Superior temporal gyrus (tissue), 1 donor: ENCODE measurements around the gene CASP6.
"Not testable (repeated sequence)": the region's sequence is repeated elsewhere in the genome, so short reads cannot be mapped to it uniquely, and the experiment has no call there.

Experiments
- DNase-seq: peaks from one replicate; pipeline ENCODE4 v3.0.0-alpha.2; 2016; ENCODE audit errors: extremely low spot score

The CASP6 gene

DNA sequence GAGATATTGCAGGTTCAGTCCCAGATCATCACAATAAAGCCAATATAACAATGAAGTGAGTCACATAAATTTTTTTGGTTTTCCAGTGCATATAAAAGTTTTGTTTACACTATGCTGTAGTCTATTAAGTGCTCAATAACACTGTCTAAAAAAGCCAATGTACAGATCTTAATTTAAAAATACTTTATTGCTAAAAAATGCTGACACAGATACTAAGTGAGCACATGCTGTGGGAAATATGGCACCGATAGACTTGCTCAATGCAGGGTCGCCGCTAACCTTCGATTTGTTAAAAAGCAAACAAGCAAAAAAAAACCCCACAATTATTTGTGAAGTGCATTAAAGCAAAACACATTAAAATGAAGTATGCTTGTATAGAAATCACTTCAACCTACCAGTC lies 16.4 kb upstream of the CASP6 start:
- no peak for DNase-seq

DNA sequence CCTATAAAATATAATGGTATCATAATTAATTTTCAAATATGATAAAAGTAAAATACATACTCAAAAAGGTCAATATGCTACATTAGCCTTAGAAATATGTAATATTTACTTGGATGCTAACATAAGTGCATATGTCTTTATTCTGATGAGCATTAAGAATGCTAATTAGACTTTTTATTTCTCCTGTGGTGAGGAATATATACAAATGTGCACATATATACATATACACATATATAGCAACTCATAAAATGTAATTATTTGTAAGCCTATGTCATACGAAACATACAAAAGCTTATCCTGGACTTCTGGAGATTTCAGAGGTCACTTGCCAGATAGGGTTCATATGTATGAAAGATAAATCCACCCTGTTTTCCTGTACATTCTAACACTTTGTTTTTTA lies 15.5 kb upstream of the CASP6 start:
- DNase-seq, result no peak

DNA sequence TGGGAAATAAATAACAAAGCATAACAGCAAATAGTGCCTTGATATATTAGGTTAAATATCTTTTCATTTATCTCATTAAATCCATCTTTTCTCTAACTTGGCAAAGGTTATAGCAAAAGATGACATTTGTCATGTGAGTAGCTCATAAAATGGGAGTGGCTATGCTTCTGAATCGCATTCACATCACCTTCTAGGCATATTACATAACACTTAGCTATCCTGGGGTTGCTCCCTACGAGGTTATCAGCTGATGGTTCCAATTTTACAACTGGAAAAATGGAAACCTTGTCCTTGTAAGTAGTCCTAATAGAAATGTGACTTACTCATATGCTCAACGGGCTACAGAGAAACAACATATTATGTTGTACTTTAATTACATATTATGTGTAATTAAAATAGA lies 10.3 kb upstream of the CASP6 start:
- DNase-seq, result no peak

DNA sequence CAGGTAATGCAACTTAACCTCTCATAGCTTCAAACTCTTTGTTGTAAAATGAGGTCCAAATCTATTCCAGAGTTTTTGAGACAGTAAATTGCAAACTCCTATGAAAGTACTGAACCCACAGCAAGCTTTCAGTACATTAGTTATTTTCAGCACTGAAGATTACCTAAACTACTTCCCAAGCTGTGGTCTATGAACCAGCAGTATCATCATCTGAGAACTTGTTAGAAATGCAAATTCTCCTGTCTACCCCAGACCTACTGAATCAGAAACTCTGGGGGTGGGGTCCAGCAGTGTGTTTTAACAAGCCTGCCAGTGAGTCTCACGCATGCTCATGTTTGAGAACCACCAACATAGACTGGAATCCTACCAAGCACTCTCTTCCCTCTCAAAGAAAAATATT lies 5.7 kb upstream of the CASP6 start:
- no peak for DNase-seq

DNA sequence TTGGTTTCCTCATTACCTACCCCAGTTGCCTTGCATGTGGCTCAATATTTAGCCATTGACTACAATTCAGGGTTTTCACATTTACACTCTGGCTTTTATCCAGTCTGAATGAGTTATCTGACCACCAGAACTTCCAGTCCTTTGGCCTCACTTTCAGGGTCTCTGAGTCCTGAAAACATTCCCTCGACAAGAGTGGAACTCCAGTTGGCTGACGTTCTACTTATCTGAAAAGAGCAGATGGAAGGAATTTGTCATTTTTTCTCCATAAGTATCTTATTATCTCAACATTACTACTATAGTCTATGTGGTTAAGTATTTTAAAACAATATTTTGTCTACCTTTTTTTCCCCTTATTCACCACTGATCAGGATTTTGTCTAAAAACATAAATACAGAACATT lies 5.2 kb upstream of the CASP6 start:
- DNase-seq, result no peak

DNA sequence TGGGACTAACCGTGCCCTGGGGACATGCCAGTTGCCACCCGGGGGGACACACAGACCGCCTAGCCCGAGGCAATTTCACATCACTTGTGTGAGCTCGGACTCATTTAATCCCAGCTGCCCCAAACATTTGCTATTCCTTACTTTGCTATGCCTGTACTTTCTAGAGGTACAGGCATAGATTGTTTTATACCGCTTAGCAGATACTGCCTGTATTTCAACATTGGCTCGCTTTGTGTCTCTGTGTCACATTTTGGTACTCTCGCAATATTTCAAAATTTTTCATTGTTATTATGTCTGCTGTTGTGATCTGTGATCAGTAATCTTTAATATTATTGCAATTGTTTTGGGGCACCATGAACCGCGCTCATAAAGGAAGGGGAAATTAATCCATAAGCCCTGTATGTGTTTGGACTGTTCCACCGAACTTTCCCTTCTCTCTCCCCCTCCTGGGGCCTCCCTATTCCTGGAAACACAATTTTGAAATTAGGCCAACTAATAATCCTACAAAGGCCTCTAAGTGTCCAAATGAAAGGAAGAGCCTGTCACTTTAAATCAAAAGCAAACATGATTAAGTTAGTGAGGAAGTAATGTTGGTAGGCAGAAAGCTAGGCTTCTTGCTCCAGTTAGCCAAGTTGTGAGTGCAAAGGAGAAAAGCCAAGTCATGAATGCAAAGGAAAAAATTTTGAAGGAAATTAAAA lies 568 bp upstream of the CASP6 start:
- no peak for DNase-seq

DNA sequence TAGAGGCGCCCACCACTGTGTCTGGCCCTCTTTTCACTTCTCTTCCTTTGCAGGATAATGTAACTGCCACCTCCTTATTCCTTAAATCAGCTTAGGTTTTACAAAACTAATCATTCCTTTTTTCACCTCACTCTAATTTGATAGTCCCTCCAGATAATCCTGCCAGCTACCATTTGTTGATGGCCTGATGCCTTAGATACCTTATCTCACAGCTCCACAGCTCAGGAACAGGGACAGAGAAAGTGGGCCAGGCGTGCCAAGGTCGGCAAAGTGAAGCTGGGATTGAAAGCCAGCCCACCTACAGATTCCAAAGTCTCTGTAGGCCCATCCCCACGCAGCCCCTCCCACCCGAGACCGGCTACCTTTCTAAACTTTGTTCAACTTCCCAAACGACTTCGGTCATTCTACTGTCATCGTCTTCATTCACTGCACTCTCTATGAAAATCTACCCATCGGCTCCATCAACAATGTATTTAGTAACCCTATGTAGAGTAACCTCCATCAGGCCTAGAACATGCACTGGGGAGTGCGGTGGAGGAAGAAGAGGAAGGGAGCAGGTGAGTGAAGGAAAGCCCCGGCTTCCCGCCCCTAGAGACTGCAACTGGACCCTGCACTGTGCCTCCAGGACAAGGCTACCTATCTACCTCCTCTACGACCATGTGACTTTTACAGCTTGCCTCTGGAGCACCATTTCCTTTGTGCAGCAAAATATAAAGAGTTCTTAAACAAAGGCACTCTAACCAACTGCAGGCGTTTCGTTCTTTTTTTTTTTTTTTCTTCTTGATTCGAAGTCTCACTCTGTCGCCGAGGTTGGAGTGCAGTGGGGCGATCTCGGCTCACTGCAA lies 1.5 kb downstream of the CASP6 start:
- DNase-seq, result no peak

DNA sequence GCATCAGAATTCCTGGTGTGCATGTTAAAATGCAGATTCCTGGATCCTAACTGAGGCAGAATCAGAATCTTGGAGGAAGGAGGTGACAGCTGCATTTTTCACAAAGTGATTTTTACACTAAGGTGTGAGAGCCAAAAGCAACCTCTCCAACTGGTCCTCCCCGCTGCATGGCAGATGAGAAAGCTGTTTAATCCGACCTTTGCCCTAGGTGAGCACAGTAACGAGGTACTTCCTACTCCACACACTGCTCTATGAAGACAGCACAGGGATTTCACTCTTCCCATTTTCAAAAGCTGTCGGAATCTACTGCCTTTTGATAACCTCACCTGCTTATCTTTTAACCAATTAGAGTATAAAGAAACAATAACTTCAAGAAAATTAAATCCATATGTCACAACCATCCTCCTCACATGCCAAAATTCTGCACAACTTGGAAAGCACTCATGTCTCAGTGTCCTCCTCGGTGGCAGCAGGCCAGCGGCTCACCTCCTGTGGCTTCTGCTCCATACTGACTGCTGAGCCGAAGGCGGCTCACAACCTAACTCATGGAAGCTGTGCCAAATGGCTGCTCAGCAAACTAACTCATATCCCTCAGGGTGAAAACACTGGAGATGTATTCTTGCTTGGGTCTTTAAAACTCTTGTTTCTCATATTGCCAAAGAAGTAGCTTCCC lies 3.6 kb downstream of the CASP6 start:
- DNase-seq, result no peak

DNA sequence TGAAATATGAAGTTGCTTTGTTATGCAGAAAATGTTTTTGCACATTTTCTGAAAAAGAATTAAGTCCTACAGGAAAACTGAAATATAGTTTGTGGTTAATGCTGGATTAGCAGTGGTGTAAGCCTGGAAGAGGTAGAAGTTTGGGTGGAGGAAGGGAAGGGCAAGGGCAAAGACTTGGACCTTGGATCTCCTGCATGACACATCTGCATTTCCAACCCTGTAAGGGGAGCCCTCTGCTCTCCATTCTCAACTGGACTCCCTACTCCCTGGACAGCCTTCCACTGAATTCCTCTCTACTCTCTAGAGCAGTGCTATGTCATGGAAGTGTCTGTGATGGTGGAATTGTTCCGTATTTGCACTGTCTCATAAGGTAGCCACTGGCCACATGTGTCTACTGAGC lies 4.6 kb downstream of the CASP6 start:
- no peak for DNase-seq

DNA sequence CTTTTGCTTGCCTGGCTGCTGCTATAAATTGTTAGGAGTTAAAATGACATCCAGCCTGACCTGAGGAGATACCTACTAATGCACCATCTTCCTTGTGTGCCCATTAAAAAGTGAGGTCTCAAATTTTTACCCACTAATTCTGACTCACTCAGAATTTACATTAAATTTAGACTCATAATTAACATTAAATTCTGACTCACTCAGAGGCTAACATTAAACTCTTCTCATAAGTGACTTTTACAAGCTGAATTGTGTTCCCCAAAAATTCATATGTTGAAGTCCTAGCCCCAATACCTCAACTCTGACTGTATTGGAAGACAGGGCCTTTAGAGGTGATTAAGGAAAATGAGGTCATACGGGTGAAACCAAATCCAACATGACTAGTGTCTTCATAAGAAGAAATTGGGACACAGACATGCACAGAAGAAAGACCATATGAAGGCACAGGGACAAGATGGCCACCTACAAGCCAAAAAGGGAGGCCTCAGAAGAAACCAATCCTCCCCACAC lies 11.8 kb downstream of the CASP6 start:
- DNase-seq, result no peak

DNA sequence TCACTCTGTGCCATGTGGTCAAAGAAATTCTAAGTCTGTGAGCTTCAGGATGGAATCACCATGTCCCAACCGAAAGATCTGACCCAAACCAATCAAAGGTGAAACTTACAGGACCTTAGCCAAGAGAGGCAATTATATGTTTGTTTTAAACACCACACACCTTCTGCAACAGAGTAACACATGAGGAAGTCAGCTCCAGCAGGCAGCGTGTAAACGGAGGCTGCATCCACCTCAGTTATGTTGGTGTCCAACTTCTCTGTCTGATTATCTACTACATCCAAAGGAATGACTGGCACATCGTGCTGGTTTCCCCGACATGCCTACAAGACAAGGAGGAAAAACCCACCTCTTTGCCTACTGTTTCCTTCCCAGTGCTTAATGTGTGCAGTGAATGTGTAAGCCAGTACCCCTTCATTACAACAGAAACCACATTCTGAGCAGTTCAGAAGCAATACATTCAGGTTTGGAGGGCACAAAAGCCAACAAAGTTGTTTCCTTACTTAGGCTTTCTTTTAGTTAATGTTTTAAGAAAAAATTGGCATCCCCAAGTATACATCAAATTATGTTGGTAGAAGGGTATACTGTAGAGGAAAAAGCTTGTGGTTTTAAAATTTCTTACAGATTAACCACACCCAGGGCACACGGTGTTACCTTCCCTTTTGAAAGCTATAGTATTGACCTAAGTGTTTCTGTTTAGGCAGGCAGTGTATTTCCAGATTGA lies 12.4 kb downstream of the CASP6 start:
- no peak for DNase-seq

DNA sequence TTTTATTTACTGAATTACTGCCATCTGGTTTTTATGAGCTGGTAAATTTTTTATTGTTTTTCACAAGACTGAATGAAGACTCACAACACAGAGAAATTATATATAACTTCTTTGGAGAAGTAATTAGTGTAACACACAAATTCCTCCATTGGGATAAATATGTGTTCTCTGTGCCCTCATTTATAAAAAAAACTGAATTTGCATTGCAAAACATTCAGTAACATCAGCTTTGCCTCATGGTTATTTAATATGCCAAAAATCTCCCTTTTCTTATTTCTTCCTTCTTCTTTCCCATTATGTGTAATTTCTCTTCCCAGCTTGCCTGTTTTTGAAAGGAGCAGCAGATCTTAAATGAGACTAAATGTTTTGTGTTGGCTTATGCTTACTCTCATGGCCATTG lies 18.5 kb downstream of the CASP6 start:
- no peak for DNase-seq

DNA sequence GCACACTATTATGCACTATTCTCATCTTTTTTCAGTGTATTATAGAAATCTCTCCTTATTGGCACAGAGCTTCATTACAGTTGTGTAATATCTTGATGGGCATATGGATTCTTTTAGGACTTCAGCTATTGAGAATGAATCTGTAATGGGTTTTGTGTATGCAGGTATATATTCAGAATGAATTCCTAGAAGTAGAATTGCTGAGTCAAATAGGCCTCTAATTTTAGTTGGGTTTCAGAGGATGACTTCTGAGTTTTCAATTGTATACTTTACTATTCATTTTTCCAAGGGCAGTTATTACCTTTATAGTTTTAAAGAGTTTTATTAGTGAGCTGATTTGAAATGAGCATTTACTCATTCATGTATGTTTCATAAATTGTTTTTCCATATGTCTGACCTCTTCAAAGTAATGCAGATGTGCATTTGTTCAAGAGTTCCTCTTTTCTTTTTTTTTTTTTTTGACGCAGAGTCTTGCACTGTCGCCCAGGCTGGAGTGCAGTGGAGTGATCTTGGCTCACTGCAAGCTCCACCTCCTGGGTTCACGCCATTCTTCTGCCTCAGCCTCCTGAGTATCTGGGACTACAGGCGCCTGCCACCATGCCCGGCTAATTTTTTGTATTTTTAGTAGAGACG lies 19.5 kb downstream of the CASP6 start:
- DNase-seq, result no peak

DNA sequence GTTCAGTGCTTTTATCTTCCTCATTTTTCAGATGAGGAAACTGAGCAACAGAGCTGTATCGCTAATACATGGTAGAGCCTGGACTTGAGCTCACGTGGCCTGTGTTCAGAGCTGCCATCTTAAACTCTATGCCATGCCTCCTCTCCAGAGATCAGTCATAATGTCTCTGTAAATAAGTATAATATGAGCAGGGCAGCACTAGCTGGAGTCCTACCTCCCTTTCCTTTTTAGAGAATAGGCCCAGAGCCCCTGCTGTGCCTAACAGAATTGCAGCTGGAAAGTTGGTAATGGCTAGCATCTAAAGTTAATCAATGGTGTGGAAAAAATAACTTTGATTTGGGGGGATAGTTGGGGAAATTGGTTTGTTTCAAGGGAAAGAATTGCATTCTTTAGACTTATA lies 20.4 kb downstream of the CASP6 start:
- DNase-seq, result no peak

DNA sequence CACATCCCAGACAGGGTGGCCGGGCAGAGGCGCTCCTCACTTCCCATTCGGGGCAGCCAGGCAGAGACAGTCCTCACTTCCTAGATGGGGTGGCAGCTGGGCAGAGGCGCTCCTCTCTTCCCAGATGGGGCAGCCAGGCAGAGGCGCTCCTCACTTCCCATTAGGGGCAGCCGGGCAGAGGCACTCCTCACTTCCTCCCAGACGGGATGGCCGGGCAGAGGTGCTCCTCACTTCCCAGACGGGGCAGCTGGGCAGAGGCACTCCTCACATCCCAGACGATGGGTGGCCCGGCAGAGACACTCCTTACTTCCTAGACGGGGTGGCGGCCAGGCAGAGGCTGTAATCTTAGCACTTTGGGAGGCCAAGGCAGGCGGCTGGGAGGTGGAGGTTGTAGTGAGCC lies 24.3 kb downstream of the CASP6 start:
- DNase-seq, result not testable (repeated sequence)

DNA sequence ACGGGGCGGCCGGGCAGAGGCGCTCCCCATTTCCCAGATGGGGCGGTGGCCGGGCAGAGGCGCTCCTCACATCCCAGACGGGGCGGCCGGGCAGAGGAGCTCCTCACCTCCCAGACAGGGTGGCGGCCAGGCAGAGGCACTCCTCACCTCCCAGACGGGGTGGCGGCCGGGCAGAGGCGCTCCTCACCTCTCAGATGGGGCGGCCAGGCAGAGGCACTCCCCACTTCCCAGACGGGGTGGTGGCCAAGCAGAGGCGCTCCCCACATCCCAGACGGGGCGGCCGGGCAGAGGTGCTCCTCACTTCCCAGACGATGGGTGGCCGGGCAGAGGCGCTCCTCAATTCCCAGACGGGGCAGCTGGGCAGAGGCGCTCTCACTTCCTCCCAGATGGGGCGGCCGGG lies 24.8 kb downstream of the CASP6 start:
- not testable (repeated sequence) for DNase-seq

DNA sequence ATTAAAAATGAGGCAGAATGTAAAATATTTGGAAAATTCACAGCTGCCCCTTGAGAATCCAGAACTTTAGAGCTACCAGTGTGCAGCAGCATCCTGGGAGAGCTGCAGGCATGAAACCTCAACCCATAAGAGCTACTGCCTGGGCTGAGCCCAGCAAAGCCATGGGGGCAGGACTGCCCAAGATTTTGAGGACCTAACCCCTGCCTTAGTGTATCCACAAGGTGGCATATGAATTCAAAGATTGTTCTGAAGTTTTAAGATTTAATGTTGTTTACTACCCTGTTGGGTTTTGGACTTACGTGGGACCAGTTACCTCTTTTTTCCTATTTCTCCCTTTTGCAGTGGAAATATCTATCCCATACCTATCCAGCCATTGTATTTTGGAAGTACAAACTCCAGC lies 26.4 kb downstream of the CASP6 start:
- no peak for DNase-seq

DNA sequence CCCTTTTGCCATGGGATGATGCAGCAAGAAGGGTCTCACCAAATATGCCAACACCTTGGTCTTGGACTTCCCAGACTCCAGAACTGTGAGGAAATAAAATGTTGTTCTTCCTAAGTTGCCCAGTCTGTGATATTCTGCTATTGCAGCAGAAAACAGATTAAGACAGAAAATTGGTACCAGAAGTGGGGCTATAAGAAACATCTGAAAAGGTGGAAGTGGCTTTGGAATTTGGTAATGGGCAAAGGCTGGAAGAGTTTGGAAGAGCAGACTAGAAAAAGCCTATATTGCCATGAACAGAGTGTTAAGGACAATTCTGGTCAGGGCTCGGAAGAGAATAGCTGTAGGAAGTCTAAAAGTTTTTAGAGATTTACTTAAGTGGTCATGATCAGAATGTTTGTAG lies 27.4 kb downstream of the CASP6 start:
- DNase-seq, result no peak

DNA sequence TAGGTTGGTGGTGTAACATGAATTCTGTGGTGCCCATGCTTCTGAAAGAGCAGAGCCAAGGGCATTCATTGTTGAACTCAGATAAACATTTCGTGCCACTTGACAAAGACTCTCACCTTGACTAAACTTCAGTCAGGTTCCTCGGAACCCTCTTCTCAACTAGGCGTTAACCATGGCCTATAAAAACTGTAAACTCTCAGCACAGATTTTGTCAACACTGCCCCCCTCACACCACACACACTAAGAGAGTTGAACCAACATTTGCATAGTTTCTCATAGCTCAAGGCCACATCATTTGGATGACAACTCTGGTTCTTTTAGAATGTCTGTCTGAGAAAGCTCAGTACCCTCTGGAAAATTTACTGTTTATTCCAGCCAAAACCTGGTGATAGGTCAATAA lies 28.1 kb downstream of the CASP6 start:
- DNase-seq, result no peak

DNA sequence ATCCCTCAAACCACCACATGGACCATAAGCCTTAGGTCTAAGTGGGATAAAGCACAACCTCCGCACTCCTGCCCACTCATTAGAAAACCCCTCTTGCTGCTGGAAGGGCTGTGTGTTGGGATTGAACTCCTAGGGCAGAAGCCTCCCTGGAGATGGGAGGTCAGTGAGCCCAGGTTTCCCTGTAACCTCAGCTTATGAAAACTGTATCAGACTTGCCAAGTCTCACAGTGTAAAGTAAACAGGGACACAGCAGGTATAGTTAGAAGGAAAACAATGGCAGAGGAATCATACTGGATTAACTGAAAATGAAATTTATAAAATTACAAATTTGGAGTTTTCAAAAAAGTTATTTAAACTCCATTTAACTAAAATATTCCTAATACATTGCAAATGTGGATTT lies 29.9 kb downstream of the CASP6 start:
- no peak for DNase-seq

DNA sequence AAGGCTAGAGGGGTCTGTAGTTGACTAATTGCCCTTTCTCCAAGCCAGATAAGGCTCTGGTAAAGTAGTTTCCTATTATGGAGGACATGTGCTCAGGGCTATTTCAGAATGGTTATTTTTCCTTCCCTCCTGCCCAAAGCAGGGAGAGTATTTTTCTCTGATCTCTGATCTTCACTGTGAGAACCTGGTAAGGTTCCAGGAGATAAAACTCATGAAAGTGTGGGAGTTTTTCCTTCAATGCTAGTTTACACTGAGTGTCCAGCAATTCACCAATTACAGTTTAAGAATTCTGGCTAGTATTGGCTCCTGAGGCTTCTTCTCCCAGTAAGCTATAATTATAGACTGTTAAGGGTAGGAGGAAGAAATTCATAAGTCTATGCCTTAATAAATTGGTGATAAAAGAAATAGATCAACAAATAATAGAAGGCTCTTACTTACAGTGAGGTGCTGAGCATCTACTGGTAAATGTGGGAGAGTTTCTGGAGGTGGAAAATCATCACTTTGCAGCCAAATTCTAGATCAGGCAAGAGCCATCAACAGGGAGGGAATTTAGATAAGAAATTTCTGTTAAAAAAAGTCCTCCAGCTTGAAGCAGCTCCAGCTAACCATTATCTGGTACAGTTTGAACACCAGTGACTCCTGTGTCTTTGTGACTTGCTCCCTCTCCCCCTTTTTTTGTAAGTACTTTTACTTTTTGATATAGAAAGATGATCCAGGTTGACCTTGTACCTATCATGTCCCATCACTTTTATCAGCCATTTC lies 30.9 kb downstream of the CASP6 start:
- no peak for DNase-seq
